ENCODE results near the gene LMNB1.

Gene LMNB1

GRCh38 chr5:126846344-126846743 is 69.4 kb downstream of the LMNB1 start:
- DNase-seq (ENCODE audit: low read depth) = peak; percentile 11
- H3K4me3 ChIP-seq (ENCODE audit: low read length) = no peak overlapping the region
- no peak for TF ChIP-seq CTCF (IDR thresholded peaks at IDR 0.05; ENCODE audit: insufficient read depth, low read depth, low read length, missing control alignments)

DNA sequence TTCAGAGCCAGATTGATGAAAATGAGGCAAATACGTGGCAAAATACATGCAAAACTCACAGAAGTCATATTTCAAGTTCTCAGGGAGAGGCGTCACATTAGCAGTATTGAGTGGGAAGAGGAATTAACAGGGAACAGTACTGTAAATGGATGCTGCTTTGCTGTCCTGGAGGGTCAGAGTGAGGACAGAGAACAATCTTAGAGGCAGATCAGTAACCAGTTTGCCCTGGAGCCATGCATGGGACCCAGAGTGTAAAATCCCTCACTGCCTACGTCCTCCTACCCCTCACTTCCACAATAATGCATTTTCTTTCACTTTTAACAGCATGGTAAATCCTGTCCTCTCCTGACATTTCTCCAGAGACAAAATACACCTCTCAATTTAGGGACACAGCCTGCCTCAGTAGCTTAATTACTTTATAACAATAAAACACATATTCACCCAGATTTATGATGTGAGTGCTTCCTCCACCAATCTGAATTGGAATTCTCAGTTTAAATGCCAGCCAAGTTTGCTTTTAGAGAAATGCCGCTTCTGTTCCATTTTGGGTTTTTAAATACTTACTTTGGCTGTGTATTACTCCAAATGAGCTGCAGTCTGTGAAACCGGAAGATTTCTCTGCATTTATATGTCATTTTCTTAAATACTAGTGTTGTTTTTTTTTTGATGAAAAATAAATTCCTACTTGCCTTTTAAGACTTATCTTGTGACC is 70.0 kb downstream of the LMNB1 start:
- TF ChIP-seq CTCF (IDR thresholded peaks at IDR 0.05; ENCODE audit: insufficient read depth, low read depth, low read length, missing control alignments) = no peak
- no peak for DNase-seq (ENCODE audit: low read depth)
- H3K4me3 ChIP-seq (ENCODE audit: low read length) = no peak overlapping the region

GRCh38 chr5:126847456-126847820 is 70.5 kb downstream of the LMNB1 start:
- no peak for TF ChIP-seq CTCF (IDR thresholded peaks at IDR 0.05; ENCODE audit: insufficient read depth, low read depth, low read length, missing control alignments)
- H3K4me3 ChIP-seq (ENCODE audit: low read length) = no peak overlapping the region
- DNase-seq (ENCODE audit: low read depth) = no peak

GRCh38 chr5:126847826-126848251 is 70.9 kb downstream of the LMNB1 start:
- DNase-seq (ENCODE audit: low read depth) = no peak
- H3K4me3 ChIP-seq (ENCODE audit: low read length) = no peak overlapping the region
- TF ChIP-seq CTCF (IDR thresholded peaks at IDR 0.05; ENCODE audit: insufficient read depth, low read depth, low read length, missing control alignments) = no peak

GRCh38 chr5:126848253-126848652 is 71.3 kb downstream of the LMNB1 start:
- TF ChIP-seq CTCF (IDR thresholded peaks at IDR 0.05; ENCODE audit: insufficient read depth, low read depth, low read length, missing control alignments) = no peak
- no peak overlapping the region for H3K4me3 ChIP-seq (ENCODE audit: low read length)
- no peak for DNase-seq (ENCODE audit: low read depth)

GRCh38 chr5:126849101-126849678 is 72.3 kb downstream of the LMNB1 start:
- no peak for DNase-seq (ENCODE audit: low read depth)
- no peak overlapping the region for H3K4me3 ChIP-seq (ENCODE audit: low read length)
- no peak for TF ChIP-seq CTCF (IDR thresholded peaks at IDR 0.05; ENCODE audit: insufficient read depth, low read depth, low read length, missing control alignments)
